Stimulated activated CD8-positive, alpha-beta memory T cell treated with anti-CD3 and anti-CD28 coated beads, Interleukin-15, amount 100 ng/mL, for 1 hour (primary cell): Measurements from ENCODE around the gene KCNH4.

Source experiments
- DNase-seq: peaks from one replicate; pipeline ENCODE4 v3.0.0-alpha.2; 2020; ENCODE audit warnings: low read depth

KCNH4 gene

GRCh38 chr17:42117397-42118125, 63.4 kb downstream of the KCNH4 start:
- no peak for DNase-seq

GRCh38 chr17:42116705-42117396, 64.1 kb downstream of the KCNH4 start:
- DNase-seq: peak; percentile 71

- no peak for DNase-seq
These were observed 66.8 kb downstream of the KCNH4 start for GRCh38 chr17:42114118-42114517.

- no peak for DNase-seq
These were observed 67.5 kb downstream of the KCNH4 start for GRCh38 chr17:42113293-42114069.

- DNase-seq: peak; percentile 49
These were observed 68.3 kb downstream of the KCNH4 start, which contains the start of gene DHX58 for GRCh38 chr17:42112552-42113176. Gene DHX58 (minus strand): TSS chr17:42112714. CDS start chr17:42111892, 822 bp downstream.

GRCh38 chr17:42111871-42112551, 68.9 kb downstream of the KCNH4 start:
- DNase-seq: peak; percentile 17

- no peak for DNase-seq
These were observed 69.7 kb downstream of the KCNH4 start for GRCh38 chr17:42111265-42111636.

GRCh38 chr17:42110301-42111264, 70.4 kb downstream of the KCNH4 start:
- no peak for DNase-seq

- DNase-seq: no peak
These were observed 71.9 kb downstream of the KCNH4 start for GRCh38 chr17:42109086-42109485.

- peak; percentile 81 for DNase-seq
These were observed 73.1 kb downstream of the KCNH4 start for GRCh38 chr17:42107597-42108576.

- no peak for DNase-seq
These were observed 73.8 kb downstream of the KCNH4 start for GRCh38 chr17:42107124-42107523.
